Panc1 (cell line): ENCODE data around the gene ALK.

Experiments used
- POLR2AphosphoS5 ChIP-seq: IDR thresholded peaks from 2 replicates; pipeline ENCODE4 v1.6.1; 2012; ENCODE audit warnings: mild to moderate bottlenecking, low read depth, low read length, moderate library complexity
- REST ChIP-seq, 2 experiments: IDR thresholded peaks; 2 replicates each; pipeline ENCODE4 v1.6.1; 2011 to 2012; ENCODE audit warnings: low read depth in 2 of 2, control low read depth in 1 of 2, low read length in 1 of 2, mild to moderate bottlenecking in 1 of 2, moderate library complexity in 1 of 2; ENCODE audit not compliant: insufficient read depth in 1 of 2
- TCF7L2 ChIP-seq: IDR thresholded peaks from 2 replicates; pipeline ENCODE4 v1.6.1; 2011; ENCODE audit warnings: mild to moderate bottlenecking, low read depth, low read length, inconsistent platforms

- TF ChIP-seq REST (IDR thresholded peaks at IDR 0.05; ENCODE audit: insufficient read depth in 1 of 2, low read depth in 2 of 2, low read length in 1 of 2) (no peak), TCF7L2 (no peak), POLR2AphosphoS5 (no peak)
Measured at GRCh38 chr2:29372185-29372584, 549.2 kb downstream of the ALK start.
